Activated T-helper 17 cell treated with anti-CD3 and anti-CD28 coated beads, Interleukin-2, amount 50 U/mL, for 72 hours (primary cell): ENCODE measurements around the gene PSMD1. TPM values are rescaled to one million over a fixed set of nuclear protein-coding genes. Genes with fewer than 3 reads are reported as not detected.
"Not testable (repeated sequence)": the region's sequence is repeated elsewhere in the genome, so short reads cannot be mapped to it uniquely, and the experiment has no call there.

Experiments
- ATAC-seq: fragments of 150-1000 bp; cut with Tn5 transposase; replicated peaks from 2 replicates; pipeline ENCODE4 v1.10.0; 2021; ENCODE audit warnings: mild to moderate bottlenecking, moderate library complexity
- H3K27ac Mint-ChIP-seq: one replicate; pipeline ENCODE4 v1.8.0; 2022; ENCODE audit warnings: mixed read lengths
- H3K27me3 Mint-ChIP-seq: one replicate; pipeline ENCODE4 v1.8.0; 2022; ENCODE audit warnings: mixed read lengths
- H3K36me3 Mint-ChIP-seq: one replicate; pipeline ENCODE4 v1.8.0; 2022; ENCODE audit warnings: low read depth, mild to moderate bottlenecking, mixed read lengths
- H3K4me1 Mint-ChIP-seq: one replicate; pipeline ENCODE4 v1.8.0; 2022; ENCODE audit warnings: mixed read lengths
- H3K4me3 Mint-ChIP-seq: one replicate; pipeline ENCODE4 v1.8.0; 2022; ENCODE audit warnings: mild to moderate bottlenecking, mixed read lengths
- H3K9me3 Mint-ChIP-seq: one replicate; pipeline ENCODE4 v1.8.0; 2022; ENCODE audit warnings: mixed read lengths
- total RNA-seq, 2 donors: library from RNA; stranded (reverse); gene quantifications; one replicate each; pipeline ENCODE4 v1.2.3, GENCODE V29; 2022

Gene PSMD1
- total RNA-seq, 2 donors from 2014 or later: 70.2 to 154 TPM

DNA sequence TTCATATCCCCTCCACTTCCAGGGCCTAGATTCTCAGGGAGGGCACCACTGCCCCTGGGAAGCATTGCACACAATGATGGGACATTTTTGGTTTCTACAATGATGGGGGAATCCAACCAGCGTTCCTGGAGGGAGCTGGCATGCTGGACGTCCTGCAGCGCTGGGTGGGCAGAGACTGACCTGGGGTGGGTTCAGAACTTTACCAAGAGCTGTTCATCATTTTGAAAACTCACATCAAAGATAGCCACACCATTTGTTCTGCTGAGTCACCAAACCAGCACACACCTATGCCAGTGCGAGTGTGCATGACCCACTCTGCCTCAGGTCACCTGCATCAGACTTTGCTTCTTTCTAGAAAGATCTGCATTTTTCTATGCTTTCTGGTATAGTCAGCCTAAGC lies 127.7 kb downstream of the PSMD1 start:
- Mint-ChIP-seq H3K9me3 (no peaks in the 10 kb centered on the region), H3K36me3 (no peaks in the 10 kb centered on the region), H3K4me3 (no peak overlapping the region), H3K27ac (no peak overlapping the region), H3K27me3 (peaks cover 9% of the 10 kb centered on the region), H3K4me1 (peaks cover 7% of the 10 kb centered on the region)
- ATAC-seq: no peak

DNA sequence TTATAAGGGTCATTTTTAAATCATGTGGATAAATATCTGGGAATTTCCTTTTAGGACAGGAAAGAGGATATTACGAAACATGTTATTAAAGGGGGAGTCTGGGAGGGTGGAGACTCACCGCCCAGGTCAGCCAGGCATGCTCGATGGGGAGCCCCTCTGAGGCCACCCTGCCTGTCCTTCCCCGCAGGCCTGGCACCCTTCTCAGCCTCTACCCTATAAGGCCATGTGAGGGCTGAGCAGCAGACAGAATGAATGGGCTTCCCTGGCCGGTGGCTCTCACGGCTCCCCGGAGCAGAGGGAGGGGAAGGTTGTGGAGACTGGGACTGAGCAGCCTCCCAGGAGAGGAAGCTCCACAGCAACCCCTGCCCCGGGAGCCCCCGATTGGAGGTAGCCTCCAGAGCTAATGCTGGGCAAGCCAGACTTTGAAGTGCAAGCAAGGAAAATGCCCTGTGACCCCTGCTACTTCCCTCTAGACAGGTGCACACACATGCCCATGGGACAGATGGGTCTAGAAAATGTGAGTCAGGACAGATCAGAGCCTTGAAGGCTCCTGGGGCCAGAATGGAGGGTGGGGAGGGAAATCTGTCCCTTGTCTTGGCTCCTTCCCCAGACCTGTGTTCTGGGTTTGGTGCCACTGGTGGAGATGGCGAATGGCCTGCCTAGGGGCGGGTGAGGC lies 128.5 kb downstream of the PSMD1 start:
- no peak overlapping the region for H3K4me3 Mint-ChIP-seq
- H3K36me3 Mint-ChIP-seq: no peaks in the 10 kb centered on the region
- ATAC-seq: no peak
- peaks cover 16% of the 10 kb centered on the region for H3K27me3 Mint-ChIP-seq
- no peak overlapping the region for H3K27ac Mint-ChIP-seq
- peaks cover 1% of the 10 kb centered on the region for H3K4me1 Mint-ChIP-seq
- H3K9me3 Mint-ChIP-seq: no peaks in the 10 kb centered on the region

DNA sequence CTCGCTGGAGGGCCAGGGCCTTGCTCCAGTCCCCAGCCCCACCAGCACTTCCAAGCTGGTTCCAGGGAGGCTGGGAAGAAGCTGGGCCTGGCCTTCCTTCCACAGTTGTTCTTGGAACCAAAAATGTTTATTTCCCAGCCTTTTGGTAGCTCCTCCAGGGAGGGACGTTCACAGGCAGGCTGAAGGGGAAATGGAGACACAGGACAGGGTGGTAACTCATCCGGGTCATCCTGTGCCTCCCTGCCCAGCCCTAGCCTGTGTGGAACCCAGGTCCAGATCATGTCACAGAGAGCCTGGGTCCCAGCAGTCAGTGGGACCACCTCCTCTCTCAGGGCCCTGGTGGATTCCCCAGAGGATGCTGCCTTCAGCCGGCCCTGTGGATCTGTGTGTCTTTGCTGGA lies 129.2 kb downstream of the PSMD1 start:
- Mint-ChIP-seq H3K27me3 (peaks cover 17% of the 10 kb centered on the region), H3K9me3 (no peaks in the 10 kb centered on the region), H3K4me3 (no peak overlapping the region), H3K36me3 (no peaks in the 10 kb centered on the region), H3K4me1 (no peaks in the 10 kb centered on the region), H3K27ac (no peak overlapping the region)
- ATAC-seq: no peak

DNA sequence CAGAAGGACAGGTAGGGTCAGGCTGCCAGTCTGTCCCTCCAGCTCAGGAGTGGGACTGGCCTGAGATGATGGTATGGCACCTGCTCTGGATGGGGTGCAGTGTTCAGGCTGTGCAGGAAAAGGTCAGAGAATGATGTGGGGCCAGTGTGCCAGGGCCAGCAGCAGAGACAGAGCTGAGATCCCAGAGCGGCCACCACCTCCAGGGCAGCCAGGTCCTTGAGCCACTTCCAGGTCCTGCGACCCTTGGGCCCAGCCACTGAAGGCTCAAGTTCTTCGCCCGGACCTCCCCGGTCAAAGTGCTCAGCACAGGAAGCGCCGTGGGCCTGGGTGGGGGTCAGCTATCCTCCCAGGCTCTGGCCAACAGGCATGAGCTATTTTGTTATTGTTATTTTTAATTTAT lies 129.7 kb downstream of the PSMD1 start:
- Mint-ChIP-seq H3K27me3 (peaks cover 17% of the 10 kb centered on the region), H3K36me3 (no peaks in the 10 kb centered on the region), H3K9me3 (no peaks in the 10 kb centered on the region), H3K27ac (no peak overlapping the region), H3K4me1 (no peaks in the 10 kb centered on the region), H3K4me3 (no peak overlapping the region)
- ATAC-seq: no peak

DNA sequence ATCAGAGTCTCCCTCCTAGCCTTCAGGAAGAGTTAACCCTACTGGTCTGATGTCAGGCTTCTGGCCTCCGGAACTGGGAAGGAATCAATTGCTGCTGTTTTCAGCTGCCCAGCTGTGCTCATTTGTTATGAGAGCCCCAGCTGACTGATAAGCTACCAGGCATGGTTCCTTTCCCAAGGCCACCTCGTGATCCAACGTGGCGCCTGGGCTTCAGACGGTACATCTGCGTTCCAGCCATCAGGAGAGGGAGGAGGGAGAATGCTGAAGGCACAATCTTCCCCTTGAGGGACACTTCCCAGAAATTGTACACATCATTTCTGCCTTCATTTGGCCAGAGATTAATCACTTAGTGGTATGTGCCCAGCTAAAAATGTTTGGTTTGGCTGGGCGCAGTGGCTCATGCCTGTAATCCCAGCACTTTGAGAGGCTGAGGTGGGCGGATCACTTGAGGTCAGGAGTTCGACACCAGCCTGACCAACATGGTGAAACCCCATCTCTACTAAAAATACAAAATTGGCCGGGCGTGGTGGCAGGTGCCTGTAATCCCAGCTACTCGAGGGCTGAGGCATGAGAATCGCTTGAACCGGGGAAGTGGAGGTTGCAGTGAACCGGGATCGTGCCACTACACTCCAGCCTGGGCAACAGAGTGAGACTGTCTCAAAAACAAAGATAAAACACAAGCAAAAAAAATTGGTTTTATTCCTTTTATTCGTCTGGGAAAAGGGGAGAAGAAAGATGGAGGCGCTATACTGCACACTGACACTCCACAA lies 131.3 kb downstream of the PSMD1 start:
- no peaks in the 10 kb centered on the region for H3K9me3 Mint-ChIP-seq
- H3K36me3 Mint-ChIP-seq: no peaks in the 10 kb centered on the region
- H3K27me3 Mint-ChIP-seq: peaks cover 17% of the 10 kb centered on the region
- H3K4me3 Mint-ChIP-seq: no peak overlapping the region
- H3K27ac Mint-ChIP-seq: no peak overlapping the region
- ATAC-seq: no peak
- H3K4me1 Mint-ChIP-seq: no peaks in the 10 kb centered on the region

DNA sequence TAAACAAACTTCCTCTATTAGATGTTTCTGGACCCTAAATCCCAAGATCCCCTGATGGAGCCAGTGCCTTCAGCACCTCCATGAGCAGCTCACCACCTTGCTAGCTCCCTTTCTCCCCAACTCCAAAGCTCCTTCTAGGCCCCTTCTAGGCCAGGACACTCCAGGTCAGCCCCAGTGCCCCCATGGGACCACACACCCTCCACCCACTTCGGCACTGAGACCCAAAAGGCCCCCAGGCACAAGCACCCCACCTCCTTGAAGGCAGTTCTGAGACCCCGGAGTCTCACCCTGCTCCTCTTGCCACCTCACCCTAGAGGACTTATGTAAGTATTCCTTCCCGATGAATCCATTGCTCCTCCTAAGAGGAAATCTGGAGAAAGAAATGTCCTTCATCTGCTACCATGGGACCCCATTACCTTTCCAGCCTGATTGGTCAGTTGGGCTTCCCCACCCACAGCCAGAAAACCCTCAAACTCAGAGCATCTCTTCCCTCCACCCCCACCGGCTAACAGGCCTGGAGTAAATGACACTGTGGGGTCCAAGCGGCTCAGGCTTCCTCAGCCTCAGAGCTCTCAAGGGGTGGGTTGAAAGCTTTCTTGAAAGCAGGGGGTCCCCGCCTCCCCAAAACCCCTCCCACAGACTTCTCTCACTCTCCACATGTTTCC lies 132.0 kb downstream of the PSMD1 start:
- Mint-ChIP-seq H3K9me3 (no peaks in the 10 kb centered on the region), H3K36me3 (no peaks in the 10 kb centered on the region), H3K4me1 (no peaks in the 10 kb centered on the region), H3K27ac (no peak overlapping the region), H3K4me3 (no peak overlapping the region), H3K27me3 (peaks cover 17% of the 10 kb centered on the region)
- ATAC-seq: no peak

DNA sequence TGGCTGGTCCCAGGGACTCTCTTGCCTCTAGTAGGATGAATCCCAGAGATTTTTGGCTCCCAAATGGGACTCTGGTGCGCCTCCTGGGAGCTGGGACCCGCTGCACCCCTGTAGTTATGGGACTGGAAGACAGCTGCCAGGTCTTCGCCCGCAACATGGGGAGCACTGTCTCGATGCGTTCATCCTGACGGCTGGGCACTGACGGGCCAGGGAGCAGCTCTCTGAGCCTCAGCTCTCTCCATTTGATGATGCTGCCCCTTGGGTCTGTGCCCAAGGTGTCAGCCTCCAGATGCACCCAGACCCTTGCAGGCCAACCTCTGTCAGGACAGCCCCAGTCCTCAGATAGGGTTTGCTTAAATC lies 132.5 kb downstream of the PSMD1 start:
- H3K4me1 Mint-ChIP-seq: no peaks in the 10 kb centered on the region
- H3K27ac Mint-ChIP-seq: no peak overlapping the region
- peaks cover 17% of the 10 kb centered on the region for H3K27me3 Mint-ChIP-seq
- no peaks in the 10 kb centered on the region for H3K9me3 Mint-ChIP-seq
- no peak for ATAC-seq
- H3K36me3 Mint-ChIP-seq: no peaks in the 10 kb centered on the region
- no peak overlapping the region for H3K4me3 Mint-ChIP-seq

DNA sequence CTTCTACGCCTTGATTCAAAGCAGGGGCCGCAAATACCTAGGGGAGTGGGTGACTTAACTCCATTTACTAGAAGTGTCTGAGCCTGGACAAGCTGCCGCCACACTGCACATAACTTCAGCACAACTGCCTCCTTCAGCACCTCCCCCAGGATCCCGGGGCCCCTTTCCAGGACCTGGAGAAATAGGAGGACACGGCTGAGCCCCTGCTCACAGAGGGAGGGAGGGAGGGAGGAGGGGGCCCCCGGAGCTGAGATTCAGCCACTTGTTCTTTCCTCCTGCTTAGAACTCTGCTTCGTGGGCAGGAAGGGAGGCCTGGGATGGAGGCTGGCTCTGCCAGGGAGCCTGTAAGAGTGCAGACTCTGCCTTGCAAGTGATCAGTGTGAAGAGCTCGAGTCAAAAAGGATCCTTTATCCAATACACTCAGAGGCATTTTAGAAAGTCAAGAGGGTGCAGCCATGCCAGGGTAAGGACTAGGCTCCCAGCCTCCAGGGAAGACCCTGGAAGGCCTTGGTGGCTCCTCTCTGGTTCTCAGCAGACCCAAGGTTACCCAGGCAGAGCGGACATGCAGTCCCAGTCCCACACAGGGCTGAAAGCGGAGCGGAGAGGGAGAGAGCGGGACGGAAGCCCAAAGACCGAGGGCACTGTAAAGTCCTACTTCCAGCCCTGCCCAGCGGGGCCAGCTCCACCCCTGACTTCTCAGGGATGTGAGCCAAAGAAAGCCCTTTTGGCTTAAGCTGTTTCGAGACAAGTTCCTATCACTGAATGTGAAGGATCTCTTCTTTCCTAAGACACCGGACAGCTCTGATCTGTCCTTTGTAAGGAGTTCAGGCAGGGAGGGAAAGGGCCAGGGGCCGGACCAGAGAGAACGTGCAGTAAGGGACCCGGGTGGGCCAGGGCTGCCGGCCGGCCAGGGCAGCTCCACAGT lies 133.2 kb downstream of the PSMD1 start:
- Mint-ChIP-seq H3K27ac (no peak overlapping the region), H3K4me1 (no peaks in the 10 kb centered on the region), H3K9me3 (no peaks in the 10 kb centered on the region), H3K27me3 (peaks cover 19% of the 10 kb centered on the region), H3K36me3 (no peaks in the 10 kb centered on the region), H3K4me3 (no peak overlapping the region)
- ATAC-seq: no peak

DNA sequence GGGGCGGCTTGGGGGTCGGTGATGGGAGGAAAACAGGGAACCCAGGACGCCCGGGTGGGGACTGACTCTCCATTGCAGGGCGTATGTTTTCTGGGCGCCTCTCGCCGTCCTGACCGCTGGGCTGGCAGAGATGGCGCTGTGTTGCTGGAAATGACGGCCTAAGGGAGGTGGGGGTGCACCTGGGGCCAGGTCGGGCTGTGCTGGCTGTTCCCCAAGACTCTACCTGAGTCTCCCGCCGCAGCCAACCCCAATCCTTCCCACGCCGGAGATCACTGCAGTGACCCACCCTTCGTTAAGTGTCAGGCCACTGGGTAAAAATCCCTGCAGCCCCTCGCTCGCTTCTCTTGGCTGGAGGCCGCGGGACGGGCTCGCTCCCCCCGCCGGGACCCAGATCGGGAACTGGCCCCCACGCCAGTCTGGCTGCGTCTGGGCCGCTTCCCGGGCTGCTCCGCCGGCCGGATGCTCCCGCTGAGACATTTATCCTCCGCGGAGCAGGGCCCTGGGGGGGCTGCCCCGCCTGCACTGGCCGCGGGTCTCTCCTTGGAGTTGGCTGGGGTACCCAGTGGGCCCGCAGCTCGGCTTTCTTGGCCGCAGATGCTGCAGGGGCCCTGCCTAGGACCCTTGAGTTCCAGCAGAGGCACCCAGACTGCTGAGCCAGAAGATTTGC lies 134.0 kb downstream of the PSMD1 start:
- Mint-ChIP-seq H3K9me3 (no peaks in the 10 kb centered on the region), H3K27me3 (peaks cover 21% of the 10 kb centered on the region), H3K36me3 (no peaks in the 10 kb centered on the region), H3K4me1 (no peaks in the 10 kb centered on the region), H3K4me3 (no peak overlapping the region), H3K27ac (no peak overlapping the region)
- no peak for ATAC-seq

DNA sequence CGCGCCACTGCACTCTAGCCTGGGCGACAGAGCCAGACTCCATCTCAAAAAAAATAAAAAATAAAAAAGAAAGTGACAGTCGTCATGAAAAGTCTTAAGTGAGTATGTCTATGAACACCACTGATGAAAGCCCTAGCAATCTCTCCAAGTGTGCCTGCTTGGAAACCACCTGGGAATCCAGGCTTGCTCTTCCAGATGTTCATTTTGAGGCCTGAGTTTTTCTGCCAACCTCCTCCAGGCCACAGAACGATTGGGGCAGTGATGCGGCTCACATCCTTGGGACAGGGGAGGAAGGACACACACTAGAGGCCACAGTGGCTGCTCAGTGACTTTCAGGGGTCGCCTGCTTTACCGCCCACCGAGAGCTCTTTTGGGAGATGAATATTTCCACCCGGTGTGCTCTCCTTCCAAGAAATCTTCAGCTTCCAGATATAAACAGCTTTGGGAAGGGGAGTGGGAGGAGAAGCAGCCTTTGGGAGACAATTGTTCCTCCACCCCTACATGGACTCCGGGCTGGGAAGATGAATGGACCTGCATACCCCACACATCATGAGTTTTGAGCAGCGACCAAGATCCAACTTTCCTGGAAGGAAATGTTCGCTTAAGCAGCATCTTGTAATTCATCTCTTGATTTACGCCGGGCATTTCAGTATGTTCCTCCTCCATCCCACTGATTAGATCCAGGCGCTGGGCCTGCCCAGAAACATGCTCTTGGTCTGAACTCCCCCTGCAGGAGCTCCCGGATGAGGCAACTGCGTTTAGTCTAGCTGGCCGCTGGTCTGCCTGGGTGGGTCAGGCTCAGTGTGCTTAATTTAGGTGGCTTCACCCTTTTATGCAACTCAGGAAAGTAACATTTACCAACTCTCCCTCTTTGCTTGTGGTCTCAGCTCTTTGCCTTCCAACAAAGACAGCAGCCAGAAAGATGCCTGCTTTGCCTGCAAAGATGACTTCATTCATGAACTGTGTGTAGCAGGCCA lies 135.5 kb downstream of the PSMD1 start:
- H3K4me3 Mint-ChIP-seq: no peak overlapping the region
- H3K4me1 Mint-ChIP-seq: no peaks in the 10 kb centered on the region
- no peak for ATAC-seq
- H3K36me3 Mint-ChIP-seq: no peaks in the 10 kb centered on the region
- no peak overlapping the region for H3K27ac Mint-ChIP-seq
- no peaks in the 10 kb centered on the region for H3K9me3 Mint-ChIP-seq
- peaks cover 24% of the 10 kb centered on the region for H3K27me3 Mint-ChIP-seq

DNA sequence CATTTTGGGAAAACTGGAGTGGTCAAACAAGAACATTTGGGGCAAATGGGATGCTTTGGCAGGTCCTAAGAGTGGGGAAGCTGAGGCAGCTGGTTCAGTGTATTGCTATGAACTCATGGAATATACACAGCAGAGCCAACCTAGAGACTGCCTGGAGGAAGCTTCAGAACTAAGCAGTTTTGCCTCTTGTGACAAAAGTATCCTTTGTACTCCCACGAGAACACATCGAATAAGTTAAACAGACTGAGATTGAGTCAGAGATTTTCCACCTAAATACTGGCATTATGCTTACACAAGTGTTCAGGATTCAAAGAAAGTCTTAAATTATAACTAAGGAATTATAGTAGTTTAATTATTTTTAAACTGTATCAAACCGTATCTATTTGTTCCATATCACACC lies 136.5 kb downstream of the PSMD1 start:
- no peaks in the 10 kb centered on the region for H3K4me1 Mint-ChIP-seq
- no peaks in the 10 kb centered on the region for H3K36me3 Mint-ChIP-seq
- no peaks in the 10 kb centered on the region for H3K9me3 Mint-ChIP-seq
- H3K27me3 Mint-ChIP-seq: peaks cover 24% of the 10 kb centered on the region
- no peak for ATAC-seq
- no peak overlapping the region for H3K4me3 Mint-ChIP-seq
- H3K27ac Mint-ChIP-seq: no peak overlapping the region

DNA sequence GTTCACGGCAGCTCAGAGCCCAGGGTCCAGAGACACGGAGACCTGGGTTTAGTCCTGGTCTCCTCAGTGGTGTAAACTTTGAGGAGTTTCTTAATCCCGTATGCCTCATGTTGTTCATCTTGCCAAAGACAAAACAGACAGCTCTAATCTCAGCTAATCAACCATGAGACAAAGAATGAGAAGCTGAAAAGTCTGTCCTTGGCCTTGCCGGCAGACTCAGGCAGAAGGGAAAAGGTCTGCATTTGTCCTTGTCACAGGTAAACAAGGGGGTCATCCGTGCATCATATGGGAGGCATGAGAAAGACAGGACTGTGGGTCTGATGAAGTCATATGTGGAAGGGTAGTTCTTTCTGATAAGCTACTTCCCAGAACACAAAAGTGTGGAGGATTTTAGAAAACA lies 139.9 kb downstream of the PSMD1 start:
- Mint-ChIP-seq H3K4me1 (no peaks in the 10 kb centered on the region), H3K27ac (no peak overlapping the region), H3K36me3 (no peaks in the 10 kb centered on the region), H3K9me3 (no peaks in the 10 kb centered on the region), H3K4me3 (peak overlapping the region; percentile 25), H3K27me3 (peaks cover 12% of the 10 kb centered on the region)
- no peak for ATAC-seq

DNA sequence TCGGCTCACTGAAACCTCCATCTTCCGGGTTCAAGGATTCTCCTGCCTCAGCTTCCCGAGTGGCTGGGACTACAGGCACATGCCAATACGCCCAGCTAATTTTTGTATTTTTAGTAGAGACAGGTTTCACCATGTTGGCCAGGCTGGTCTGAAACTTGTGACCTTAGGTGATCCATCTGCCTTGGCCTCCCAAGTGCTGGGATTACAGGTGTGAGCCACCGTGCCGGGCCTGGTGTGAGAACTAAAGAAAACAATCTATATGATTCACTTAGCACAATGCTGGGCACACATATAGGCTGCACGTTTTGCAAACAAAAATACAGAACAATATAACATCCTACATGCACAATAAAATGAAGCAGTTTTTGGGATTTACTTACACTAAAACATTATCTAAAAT lies 140.5 kb downstream of the PSMD1 start:
- not testable (repeated sequence) for H3K4me1 Mint-ChIP-seq, H3K9me3 Mint-ChIP-seq, H3K36me3 Mint-ChIP-seq, H3K27ac Mint-ChIP-seq, ATAC-seq
- peak overlapping the region; percentile 85 for H3K4me3 Mint-ChIP-seq
- peaks cover 13% of the 10 kb centered on the region for H3K27me3 Mint-ChIP-seq
